ENCODE results near the gene TTLL1.
"Not testable (repeated sequence)": the region's sequence is repeated elsewhere in the genome, so short reads cannot be mapped to it uniquely, and the experiment has no call there.

Gene TTLL1

DNA sequence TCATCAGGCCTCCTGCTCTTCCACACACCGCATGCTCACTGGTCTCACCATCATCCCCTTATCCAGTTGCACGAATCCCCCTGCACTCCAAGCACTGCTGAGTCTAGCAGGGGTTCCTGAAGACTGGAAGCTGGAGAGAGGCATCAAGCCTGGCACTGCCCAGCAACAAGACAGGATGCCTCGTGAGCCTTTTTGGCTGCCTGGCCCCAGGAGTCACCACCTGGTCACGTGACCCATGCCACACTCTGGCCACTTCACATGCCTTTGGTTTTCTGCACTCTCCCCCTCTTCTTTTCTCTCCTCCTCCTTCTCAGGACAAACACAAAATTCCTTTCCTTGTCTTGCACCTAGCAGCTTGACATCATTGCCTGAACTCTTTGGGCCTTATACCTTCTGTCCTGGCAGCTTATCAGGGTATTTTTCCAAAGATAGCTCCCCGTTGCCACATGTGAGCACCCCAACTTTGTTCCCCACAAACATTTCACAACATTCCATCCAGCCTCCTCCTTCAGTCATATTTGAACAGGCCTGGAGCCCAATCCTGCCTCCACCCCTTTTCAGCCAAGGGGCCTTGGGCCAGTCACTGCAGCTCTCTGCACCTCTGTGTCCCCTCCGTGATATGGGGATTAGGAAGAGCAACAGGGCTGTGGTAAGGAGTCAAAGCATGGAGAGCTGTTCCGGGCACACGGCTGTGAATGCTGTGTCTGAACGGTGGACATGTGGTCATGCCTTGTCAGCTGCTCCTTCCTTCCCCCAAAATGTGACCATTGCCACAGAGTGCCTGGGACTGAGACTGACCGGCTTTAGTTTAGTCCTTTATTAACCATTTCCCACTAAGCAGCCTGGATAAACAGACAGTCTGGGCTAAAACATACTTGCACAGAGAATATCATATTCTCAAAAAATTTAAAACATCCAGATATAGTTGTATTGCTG lies 71.4 kb downstream of the TTLL1 start:
- no peak for DNase-seq (ENCODE audit: low spot score)
- in situ Hi-C loops (cut with MboI; ENCODE audit: low sequenced_read_pairs, unreplicated experiment), result no loop called here
- TF ChIP-seq, protein P1, sequence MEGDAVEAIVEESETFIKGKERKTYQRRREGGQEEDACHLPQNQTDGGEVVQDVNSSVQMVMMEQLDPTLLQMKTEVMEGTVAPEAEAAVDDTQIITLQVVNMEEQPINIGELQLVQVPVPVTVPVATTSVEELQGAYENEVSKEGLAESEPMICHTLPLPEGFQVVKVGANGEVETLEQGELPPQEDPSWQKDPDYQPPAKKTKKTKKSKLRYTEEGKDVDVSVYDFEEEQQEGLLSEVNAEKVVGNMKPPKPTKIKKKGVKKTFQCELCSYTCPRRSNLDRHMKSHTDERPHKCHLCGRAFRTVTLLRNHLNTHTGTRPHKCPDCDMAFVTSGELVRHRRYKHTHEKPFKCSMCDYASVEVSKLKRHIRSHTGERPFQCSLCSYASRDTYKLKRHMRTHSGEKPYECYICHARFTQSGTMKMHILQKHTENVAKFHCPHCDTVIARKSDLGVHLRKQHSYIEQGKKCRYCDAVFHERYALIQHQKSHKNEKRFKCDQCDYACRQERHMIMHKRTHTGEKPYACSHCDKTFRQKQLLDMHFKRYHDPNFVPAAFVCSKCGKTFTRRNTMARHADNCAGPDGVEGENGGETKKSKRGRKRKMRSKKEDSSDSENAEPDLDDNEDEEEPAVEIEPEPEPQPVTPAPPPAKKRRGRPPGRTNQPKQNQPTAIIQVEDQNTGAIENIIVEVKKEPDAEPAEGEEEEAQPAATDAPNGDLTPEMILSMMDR (IDR thresholded peaks at IDR 0.05; ENCODE audit: borderline replicate concordance, control extremely low read depth, extremely low read depth, insufficient read depth, missing control alignments), result no peak

DNA sequence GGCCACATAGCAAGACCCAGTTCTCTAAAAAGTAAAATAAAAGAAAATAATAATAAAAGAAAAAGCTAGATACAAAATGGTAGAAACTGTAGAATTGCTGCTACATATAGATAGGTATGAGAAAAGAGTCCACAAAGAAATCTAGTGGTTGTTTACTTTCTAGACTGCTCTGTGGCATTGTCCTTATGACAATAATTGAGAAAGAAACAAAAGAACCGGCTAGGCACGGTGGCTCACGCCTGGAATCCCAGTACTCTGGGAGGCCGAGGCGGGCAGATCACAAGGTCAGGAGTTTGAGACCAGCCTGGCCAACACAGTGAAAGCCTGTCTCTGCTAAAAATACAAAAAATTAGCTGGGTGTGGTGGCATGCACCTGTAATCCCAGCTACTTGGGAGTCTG lies 73.0 kb downstream of the TTLL1 start:
- in situ Hi-C loops (cut with MboI; ENCODE audit: low sequenced_read_pairs, unreplicated experiment); DNase-seq (ENCODE audit: low spot score): not testable (repeated sequence)

DNA sequence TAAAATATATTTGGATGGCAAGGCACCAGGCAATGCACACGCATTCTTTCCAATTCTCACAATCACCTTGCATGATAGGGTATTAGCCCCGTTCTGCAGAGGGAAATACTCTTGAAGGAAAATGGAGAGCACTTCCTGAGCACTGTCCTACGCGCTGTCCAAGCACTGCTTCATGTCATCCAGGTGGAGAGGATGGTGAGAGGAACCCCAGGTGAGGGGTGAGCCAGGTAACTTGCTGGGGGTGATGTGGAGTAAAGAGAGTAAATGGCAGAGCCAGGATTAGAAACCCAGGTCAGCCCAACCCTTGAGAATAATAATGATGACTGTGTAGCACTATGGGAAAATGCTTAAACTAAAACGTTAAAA lies 73.5 kb downstream of the TTLL1 start:
- DNase-seq (ENCODE audit: low spot score), result no peak
- TF ChIP-seq, protein P1 (IDR thresholded peaks at IDR 0.05; ENCODE audit: borderline replicate concordance, control extremely low read depth, extremely low read depth, insufficient read depth, missing control alignments), result no peak
- in situ Hi-C loops (cut with MboI; ENCODE audit: low sequenced_read_pairs, unreplicated experiment), result no loop called here

DNA sequence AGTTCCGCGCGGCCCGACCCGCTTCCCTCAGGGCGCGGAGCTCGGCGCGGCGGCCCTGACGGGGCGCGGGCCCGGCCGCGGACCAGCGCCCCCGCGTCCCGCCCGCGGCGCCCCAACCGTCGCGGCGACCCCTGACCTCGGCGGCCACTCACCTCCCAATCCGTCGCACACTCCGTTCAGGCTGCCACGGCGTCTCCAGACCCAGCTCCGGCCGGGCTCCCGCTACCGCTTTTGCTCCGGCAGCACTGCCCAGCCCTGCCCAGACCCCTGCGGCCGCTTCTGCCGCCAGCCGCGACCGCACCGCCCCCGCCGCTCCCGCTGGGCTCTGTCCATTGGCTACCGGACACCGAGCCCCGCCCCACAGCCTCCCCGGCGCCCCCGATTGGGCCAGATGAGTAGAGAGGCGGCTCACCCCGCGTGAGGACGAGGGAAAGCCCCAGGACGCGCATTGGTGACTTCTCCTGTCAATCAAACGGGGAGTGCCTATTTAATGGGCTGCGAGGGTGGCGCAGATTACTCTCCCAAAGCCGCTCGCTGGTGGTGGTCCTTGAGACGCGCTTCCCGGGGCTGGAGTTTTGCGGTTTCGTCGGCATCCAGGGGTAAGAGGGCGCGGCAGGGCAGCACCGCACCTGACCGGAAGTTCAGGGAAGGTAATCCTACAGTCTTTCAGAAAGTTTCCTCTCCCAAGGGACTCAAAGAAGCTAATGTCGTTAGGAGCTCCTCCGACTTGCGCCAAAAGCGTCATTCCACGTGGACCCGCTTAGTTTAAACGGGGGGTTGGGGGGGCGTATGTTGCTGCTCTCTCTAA lies 74.1 kb downstream of the TTLL1 start, which contains the start of gene PACSIN2:
TSS of gene PACSIN2 (minus strand) at position 281 of the 808 bp plus-strand sequence. CDS start 103,069 bp downstream, outside the sequence.
- peak; percentile 100 for DNase-seq (ENCODE audit: low spot score)
- TF ChIP-seq, protein P1 (IDR thresholded peaks at IDR 0.05; ENCODE audit: borderline replicate concordance, control extremely low read depth, extremely low read depth, insufficient read depth, missing control alignments), result no peak
- in situ Hi-C loops (cut with MboI; ENCODE audit: low sequenced_read_pairs, unreplicated experiment), result no loop called here

DNA sequence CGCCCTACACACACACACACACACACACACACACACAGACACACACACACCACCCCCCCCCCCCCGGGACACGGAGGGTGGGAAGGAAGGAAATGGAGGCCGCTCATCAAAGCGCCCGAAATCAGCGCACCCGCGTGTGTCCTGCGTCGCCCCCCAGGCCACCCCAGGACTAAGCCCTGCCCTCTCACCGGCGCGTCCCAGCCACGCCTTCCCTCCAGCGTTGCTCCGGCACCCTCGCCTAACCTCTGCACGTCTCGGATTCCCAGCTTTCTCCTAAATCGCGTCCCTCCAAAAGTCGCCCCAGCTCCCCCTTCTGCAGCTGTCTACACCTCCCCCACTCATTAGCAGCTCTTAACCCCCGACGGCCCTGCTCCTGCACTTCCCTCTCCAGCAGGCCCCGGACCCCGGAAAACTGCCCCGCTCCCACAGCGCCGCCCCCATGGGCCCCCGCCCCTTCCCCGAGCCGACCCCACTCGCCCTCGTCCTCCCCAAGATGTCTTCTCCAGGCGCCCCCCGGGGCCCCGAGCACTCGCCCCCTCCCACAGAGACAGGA lies 74.8 kb downstream of the TTLL1 start:
- TF ChIP-seq, protein P1 (IDR thresholded peaks at IDR 0.05; ENCODE audit: borderline replicate concordance, control extremely low read depth, extremely low read depth, insufficient read depth, missing control alignments), result no peak
- peak; percentile 70 for DNase-seq (ENCODE audit: low spot score)
- in situ Hi-C loops (cut with MboI; ENCODE audit: low sequenced_read_pairs, unreplicated experiment), result no loop called here

DNA sequence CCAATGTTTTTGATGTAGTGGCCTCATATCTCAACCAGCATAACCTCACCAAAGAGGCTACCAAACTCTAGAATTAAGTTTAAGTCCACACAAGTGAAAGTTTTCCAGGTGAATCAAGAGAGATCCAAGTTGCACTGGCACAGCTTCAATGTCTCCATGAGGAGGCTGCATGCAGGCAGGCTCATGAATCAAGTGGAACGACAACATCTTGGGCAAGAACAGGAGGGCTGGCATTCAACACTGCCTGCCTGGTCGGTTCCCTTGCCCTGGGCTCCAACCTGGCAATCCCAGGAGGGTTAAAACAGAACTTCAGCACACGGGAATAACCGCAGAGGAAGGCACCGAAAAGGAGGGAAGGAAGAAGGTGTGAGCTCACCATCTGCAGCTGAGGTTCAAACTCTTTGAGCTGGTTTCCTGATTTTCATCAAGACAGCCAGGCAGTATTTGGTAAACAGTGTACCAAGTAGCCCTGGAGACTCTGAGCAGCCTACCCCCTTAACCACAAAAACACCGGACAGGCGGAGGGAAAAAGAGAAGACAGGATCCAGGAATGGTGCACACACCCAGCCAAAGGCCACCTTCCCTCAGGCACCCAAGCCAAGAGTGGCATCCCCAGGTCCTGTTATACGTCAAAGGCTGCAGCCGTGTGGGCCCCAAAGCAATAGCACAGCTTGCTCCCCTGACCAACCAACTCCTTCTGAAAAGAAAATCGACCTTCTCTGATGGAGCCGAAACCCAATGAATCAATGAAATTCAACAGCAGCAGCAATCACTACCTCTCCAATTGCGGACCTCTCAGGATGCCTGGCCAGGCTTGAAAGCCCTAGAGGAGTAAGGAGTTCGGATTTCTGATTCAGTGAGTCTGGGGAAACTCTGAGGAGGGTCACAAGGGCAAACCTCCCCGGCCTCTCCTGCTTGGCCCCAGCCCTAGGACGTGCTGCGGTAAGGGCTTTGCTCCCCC lies 75.6 kb downstream of the TTLL1 start:
- peak; percentile 63 for DNase-seq (ENCODE audit: low spot score)
- TF ChIP-seq, protein P1 (IDR thresholded peaks at IDR 0.05; ENCODE audit: borderline replicate concordance, control extremely low read depth, extremely low read depth, insufficient read depth, missing control alignments), result no peak
- in situ Hi-C loops (cut with MboI; ENCODE audit: low sequenced_read_pairs, unreplicated experiment), result no loop called here

Measured in GM13976 (cell line).